Measurements from ENCODE around the gene GRIN2D.

DNA sequence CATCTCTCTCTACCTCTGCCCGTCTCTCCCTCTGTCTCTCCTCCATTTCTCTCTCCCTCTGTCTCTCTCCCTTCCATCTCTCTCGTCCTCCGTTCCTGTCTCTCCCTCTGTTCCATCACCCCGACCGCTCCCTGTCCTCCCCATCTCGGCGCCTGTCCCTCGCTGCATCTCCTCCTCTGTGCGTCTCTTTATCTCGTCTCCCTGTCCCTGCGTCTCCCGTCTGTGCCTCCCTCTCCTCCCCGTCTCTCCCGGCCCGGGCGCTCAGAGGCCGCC is 4.6 kb downstream of the GRIN2D start:
- no peak for TF ChIP-seq CHD2 (IDR thresholded peaks at IDR 0.05; ENCODE audit: low read length, partially characterized antibody)
- TF ChIP-seq EP300 (IDR thresholded peaks at IDR 0.05; ENCODE audit: borderline replicate concordance in 1 of 2, low read depth in 1 of 2, low read length in 1 of 2) = no peak
- TF ChIP-seq USF2 (IDR thresholded peaks at IDR 0.05; ENCODE audit: borderline replicate concordance, low read depth, low read length) = no peak
- TF ChIP-seq, protein P1, sequence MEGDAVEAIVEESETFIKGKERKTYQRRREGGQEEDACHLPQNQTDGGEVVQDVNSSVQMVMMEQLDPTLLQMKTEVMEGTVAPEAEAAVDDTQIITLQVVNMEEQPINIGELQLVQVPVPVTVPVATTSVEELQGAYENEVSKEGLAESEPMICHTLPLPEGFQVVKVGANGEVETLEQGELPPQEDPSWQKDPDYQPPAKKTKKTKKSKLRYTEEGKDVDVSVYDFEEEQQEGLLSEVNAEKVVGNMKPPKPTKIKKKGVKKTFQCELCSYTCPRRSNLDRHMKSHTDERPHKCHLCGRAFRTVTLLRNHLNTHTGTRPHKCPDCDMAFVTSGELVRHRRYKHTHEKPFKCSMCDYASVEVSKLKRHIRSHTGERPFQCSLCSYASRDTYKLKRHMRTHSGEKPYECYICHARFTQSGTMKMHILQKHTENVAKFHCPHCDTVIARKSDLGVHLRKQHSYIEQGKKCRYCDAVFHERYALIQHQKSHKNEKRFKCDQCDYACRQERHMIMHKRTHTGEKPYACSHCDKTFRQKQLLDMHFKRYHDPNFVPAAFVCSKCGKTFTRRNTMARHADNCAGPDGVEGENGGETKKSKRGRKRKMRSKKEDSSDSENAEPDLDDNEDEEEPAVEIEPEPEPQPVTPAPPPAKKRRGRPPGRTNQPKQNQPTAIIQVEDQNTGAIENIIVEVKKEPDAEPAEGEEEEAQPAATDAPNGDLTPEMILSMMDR (IDR thresholded peaks at IDR 0.05) = no peak
- TF ChIP-seq, protein P2, sequence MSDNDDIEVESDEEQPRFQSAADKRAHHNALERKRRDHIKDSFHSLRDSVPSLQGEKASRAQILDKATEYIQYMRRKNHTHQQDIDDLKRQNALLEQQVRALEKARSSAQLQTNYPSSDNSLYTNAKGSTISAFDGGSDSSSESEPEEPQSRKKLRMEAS (IDR thresholded peaks at IDR 0.05; ENCODE audit: low read depth) = no peak
